Neuron (in vitro differentiated cells): ENCODE results near the gene HMGCL.
"Not testable (repeated sequence)": the region's sequence is repeated elsewhere in the genome, so short reads cannot be mapped to it uniquely, and the experiment has no call there.

ENCODE experiments used
- H2AFZ ChIP-seq: one replicate; pipeline ENCODE4 v1.6.1; 2013; ENCODE audit warnings: low read depth, mild to moderate bottlenecking, inconsistent platforms, low read length, moderate library complexity
- H3K27me3 ChIP-seq: one replicate; pipeline ENCODE4 v1.6.1; 2013; ENCODE audit warnings: low read length; ENCODE audit not compliant: insufficient read depth
- H3K36me3 ChIP-seq: one replicate; pipeline ENCODE4 v1.6.1; 2013; ENCODE audit warnings: low read length; ENCODE audit not compliant: insufficient read depth
- H3K4me1 ChIP-seq: one replicate; pipeline ENCODE4 v1.6.1; 2013; ENCODE audit warnings: low read length; ENCODE audit not compliant: insufficient read depth
- H3K4me3 ChIP-seq: 2 replicates; pipeline ENCODE4 v1.5.1; 2013; ENCODE audit warnings: mild to moderate bottlenecking, low read length, moderate library complexity
- H3K9me3 ChIP-seq: one replicate; pipeline ENCODE4 v1.6.1; 2013; ENCODE audit warnings: low read length

The HMGCL gene

GRCh38 chr1:23848673-23849616 is 23.7 kb upstream of the HMGCL start:
- no peak overlapping the region for H2AFZ ChIP-seq
- H3K4me3 ChIP-seq, result no peak overlapping the region
- no peaks in the 10 kb centered on the region for H3K4me1 ChIP-seq
- H3K36me3 ChIP-seq, result no peaks in the 10 kb centered on the region
- peaks cover 4% of the 10 kb centered on the region for H3K9me3 ChIP-seq
- H3K27me3 ChIP-seq, result no peaks in the 10 kb centered on the region

GRCh38 chr1:23847482-23848095 is 22.4 kb upstream of the HMGCL start:
- H2AFZ ChIP-seq, H3K36me3 ChIP-seq, H3K27me3 ChIP-seq, H3K4me1 ChIP-seq, H3K4me3 ChIP-seq, H3K9me3 ChIP-seq: not testable (repeated sequence)

GRCh38 chr1:23845163-23845562 is 19.9 kb upstream of the HMGCL start:
- H2AFZ ChIP-seq, result no peak overlapping the region
- no peaks in the 10 kb centered on the region for H3K27me3 ChIP-seq
- no peak overlapping the region for H3K4me3 ChIP-seq
- H3K36me3 ChIP-seq, result no peaks in the 10 kb centered on the region
- H3K9me3 ChIP-seq, result peaks cover 3% of the 10 kb centered on the region
- no peaks in the 10 kb centered on the region for H3K4me1 ChIP-seq

- Histone ChIP-seq H3K4me3 (no peak overlapping the region), H2AFZ (no peak overlapping the region), H3K36me3 (no peaks in the 10 kb centered on the region), H3K4me1 (peaks cover 3% of the 10 kb centered on the region), H3K9me3 (peaks cover 3% of the 10 kb centered on the region), H3K27me3 (no peaks in the 10 kb centered on the region)
Measured at GRCh38 chr1:23843644-23844043, 18.4 kb upstream of the HMGCL start.

- Histone ChIP-seq H3K4me1 (peaks cover 7% of the 10 kb centered on the region), H3K9me3 (no peaks in the 10 kb centered on the region), H3K27me3 (peaks cover 12% of the 10 kb centered on the region), H3K36me3 (no peaks in the 10 kb centered on the region), H3K4me3 (peak overlapping the region; percentile 34), H2AFZ (peak overlapping the region; percentile 60)
Measured at GRCh38 chr1:23838401-23838866, 13.2 kb upstream of the HMGCL start.

- Histone ChIP-seq H3K27me3 (peaks cover 12% of the 10 kb centered on the region), H3K4me1 (peaks cover 7% of the 10 kb centered on the region), H2AFZ (peak overlapping the region; percentile 60), H3K36me3 (no peaks in the 10 kb centered on the region), H3K4me3 (no peak overlapping the region), H3K9me3 (no peaks in the 10 kb centered on the region)
Measured at GRCh38 chr1:23837908-23838307, 12.7 kb upstream of the HMGCL start.

- Histone ChIP-seq H3K27me3 (peaks cover 12% of the 10 kb centered on the region), H3K9me3 (no peaks in the 10 kb centered on the region), H2AFZ (no peak overlapping the region), H3K4me3 (no peak overlapping the region), H3K4me1 (peaks cover 7% of the 10 kb centered on the region), H3K36me3 (no peaks in the 10 kb centered on the region)
Measured at GRCh38 chr1:23836037-23836436, 10.8 kb upstream of the HMGCL start.

GRCh38 chr1:23834156-23834555 is 8.9 kb upstream of the HMGCL start:
- not testable (repeated sequence) for H2AFZ ChIP-seq, H3K4me3 ChIP-seq, H3K36me3 ChIP-seq, H3K9me3 ChIP-seq, H3K4me1 ChIP-seq
- H3K27me3 ChIP-seq, result peaks cover 12% of the 10 kb centered on the region

GRCh38 chr1:23827717-23828116 is 2.5 kb upstream of the HMGCL start:
- H3K36me3 ChIP-seq, result no peaks in the 10 kb centered on the region
- H3K27me3 ChIP-seq, result no peaks in the 10 kb centered on the region
- no peak overlapping the region for H3K4me3 ChIP-seq

GRCh38 chr1:23826590-23826989 is 1.4 kb upstream of the HMGCL start:
- not testable (repeated sequence) for H3K36me3 ChIP-seq, H2AFZ ChIP-seq, H3K4me3 ChIP-seq, H3K27me3 ChIP-seq, H3K9me3 ChIP-seq
- H3K4me1 ChIP-seq, result peaks cover 11% of the 10 kb centered on the region

More at GRCh38 chr1:23827717-23828116, 2.5 kb upstream of the HMGCL start:
- Histone ChIP-seq H3K4me1 (peaks cover 11% of the 10 kb centered on the region), H2AFZ (no peak overlapping the region), H3K9me3 (no peaks in the 10 kb centered on the region)

GRCh38 chr1:23825762-23826522 is 713 bp upstream of the HMGCL start:
- peak overlapping the region; percentile 96 for H3K4me3 ChIP-seq
- H2AFZ ChIP-seq, result peak overlapping the region; percentile 66
- no peaks in the 10 kb centered on the region for H3K9me3 ChIP-seq
- no peaks in the 10 kb centered on the region for H3K27me3 ChIP-seq
- H3K36me3 ChIP-seq, result no peaks in the 10 kb centered on the region
- peaks cover 11% of the 10 kb centered on the region for H3K4me1 ChIP-seq

GRCh38 chr1:23824711-23825075 is 536 bp downstream of the HMGCL start:
- H3K4me1 ChIP-seq, result peaks cover 8% of the 10 kb centered on the region
- peak overlapping the region; percentile 73 for H2AFZ ChIP-seq
- no peaks in the 10 kb centered on the region for H3K9me3 ChIP-seq
- no peaks in the 10 kb centered on the region for H3K27me3 ChIP-seq
- H3K36me3 ChIP-seq, result no peaks in the 10 kb centered on the region
- H3K4me3 ChIP-seq, result peak overlapping the region; percentile 96

GRCh38 chr1:23823767-23824166 is 1.5 kb downstream of the HMGCL start:
- no peaks in the 10 kb centered on the region for H3K27me3 ChIP-seq
- peaks cover 8% of the 10 kb centered on the region for H3K4me1 ChIP-seq
- no peak overlapping the region for H3K4me3 ChIP-seq
- no peak overlapping the region for H2AFZ ChIP-seq
- no peaks in the 10 kb centered on the region for H3K9me3 ChIP-seq
- H3K36me3 ChIP-seq, result no peaks in the 10 kb centered on the region
